A549 (cell line): Measurements from ENCODE around the gene TMEM52B.

Experiments used
- CHD4 ChIP-seq: fragments of 200-600 bp; sonication (generic); IDR thresholded peaks from 2 replicates; pipeline ENCODE4 v1.6.1; 2016; ENCODE audit warnings: antibody characterized with exemption, mild to moderate bottlenecking, borderline replicate concordance
- CTCF ChIP-seq: fragments of >200 bp; sonication (Bioruptor Twin); formaldehyde crosslinking; IDR thresholded peaks from 3 replicates; pipeline ENCODE4 v1.5.1; 2016
- MAFK ChIP-seq: fragments of 450-650 bp; IDR thresholded peaks from 2 replicates; pipeline ENCODE4 v1.6.1; 2014; ENCODE audit not compliant: partially characterized antibody
- MAZ ChIP-seq: fragments of 150-350 bp; IDR thresholded peaks from 2 replicates; pipeline ENCODE4 v1.6.1; 2014; ENCODE audit warnings: antibody characterized with exemption, low read depth, low read length, borderline replicate concordance
- POLR2A ChIP-seq: IDR thresholded peaks from 2 replicates; pipeline ENCODE4 v1.6.1; 2012; ENCODE audit warnings: mild to moderate bottlenecking, low read length
- RFX5 ChIP-seq: fragments of 450-650 bp; IDR thresholded peaks from 2 replicates; pipeline ENCODE4 v1.7.1; 2014; ENCODE audit warnings: antibody characterized with exemption, mild to moderate bottlenecking, moderate library complexity
- RNF2 ChIP-seq: fragments of 200-600 bp; sonication (generic); IDR thresholded peaks from 2 replicates; pipeline ENCODE4 v1.6.1; 2016; ENCODE audit warnings: low read depth, mild to moderate bottlenecking, antibody characterized with exemption, moderate library complexity, borderline replicate concordance
- TP53 ChIP-seq: fragments of 250-450 bp; sonication (Bioruptor Pico); IDR thresholded peaks from 2 replicates; pipeline ENCODE4 v1.5.0; 2021; ENCODE audit warnings: mild to moderate bottlenecking, moderate library complexity

GRCh38 chr12:10211101-10211939 is 32.5 kb downstream of the TMEM52B start:
- TF ChIP-seq CTCF = no peak
- TF ChIP-seq MAZ = no peak
- TF ChIP-seq RNF2 = no peak
- TF ChIP-seq TP53 = no peak
- TF ChIP-seq RFX5 = no peak
- no peak for TF ChIP-seq CHD4
- TF ChIP-seq POLR2A = no peak
- TF ChIP-seq MAFK = no peak
